Measurements from ENCODE around the gene PPTC7.

- TF ChIP-seq CTCF (IDR thresholded peaks at IDR 0.05; ENCODE audit: low read length), result no peak
- no peak for TF ChIP-seq EZH2 (IDR thresholded peaks at IDR 0.05; ENCODE audit: borderline replicate concordance, low read length)
Measured at GRCh38 chr12:110574044-110574443, 9.1 kb downstream of the PPTC7 start.
